ENCODE results near the gene DLG5.

Gene DLG5

DNA sequence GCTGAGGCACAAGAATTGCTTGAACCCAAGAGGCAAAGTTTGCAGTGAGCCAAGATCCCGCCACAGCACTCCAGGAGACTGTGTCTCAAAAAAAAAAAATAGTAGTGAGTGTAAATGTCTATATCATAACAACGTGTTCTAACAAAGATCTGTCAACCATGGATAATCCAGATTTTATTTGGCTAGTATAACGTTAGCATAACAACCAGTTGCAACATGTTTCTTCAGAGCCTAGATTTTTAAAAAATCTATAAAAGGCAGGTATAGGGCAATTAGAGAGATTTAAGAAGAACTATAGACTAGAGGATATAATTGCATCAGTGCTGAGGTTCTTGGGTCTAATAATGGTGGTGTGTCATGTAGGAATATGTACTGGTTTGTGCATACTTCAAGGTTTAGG lies 30.5 kb downstream of the DLG5 start:
- H3K36me3 ChIP-seq (ENCODE audit: insufficient read depth, low read length): no peaks in the 10 kb centered on the region; the same call in 1 of the 2 replicates
- no peak overlapping the region for H3K9ac ChIP-seq (ENCODE audit: low read depth, low read length)
- H3K4me1 ChIP-seq (ENCODE audit: insufficient read depth, low read length): peaks cover 26% of the 10 kb centered on the region
- H3K27ac ChIP-seq (ENCODE audit: low read length): no peak overlapping the region
- TF ChIP-seq EZH2 (IDR thresholded peaks at IDR 0.05; ENCODE audit: borderline replicate concordance, low read depth, low read length, severe bottlenecking) (no peak), CTCF (IDR thresholded peaks at IDR 0.05; ENCODE audit: borderline replicate concordance, extremely low read depth, low read length, poor library complexity, severe bottlenecking) (no peak)
- DNase-seq (no peak), ATAC-seq (ENCODE audit: insufficient read depth, low read depth) (no peak)
- no peak overlapping the region for H3K4me3 ChIP-seq (ENCODE audit: low read depth in 1 of 2, low read length in 2 of 2)
- H3K79me2 ChIP-seq (ENCODE audit: insufficient read depth, low read length): peaks cover 16% of the 10 kb centered on the region
- H2AFZ ChIP-seq (ENCODE audit: low read depth, low read length): no peak overlapping the region
- peaks cover 58% of the 10 kb centered on the region for H4K20me1 ChIP-seq (ENCODE audit: insufficient read depth, low read length)
- no peaks in the 10 kb centered on the region for H3K9me3 ChIP-seq (ENCODE audit: insufficient read depth, low read length, severe bottlenecking)
- no peak overlapping the region for H3K4me2 ChIP-seq (ENCODE audit: insufficient read depth, low read length)
- no peaks in the 10 kb centered on the region for H3K27me3 ChIP-seq (ENCODE audit: insufficient read depth, low read length, poor library complexity)

DNA sequence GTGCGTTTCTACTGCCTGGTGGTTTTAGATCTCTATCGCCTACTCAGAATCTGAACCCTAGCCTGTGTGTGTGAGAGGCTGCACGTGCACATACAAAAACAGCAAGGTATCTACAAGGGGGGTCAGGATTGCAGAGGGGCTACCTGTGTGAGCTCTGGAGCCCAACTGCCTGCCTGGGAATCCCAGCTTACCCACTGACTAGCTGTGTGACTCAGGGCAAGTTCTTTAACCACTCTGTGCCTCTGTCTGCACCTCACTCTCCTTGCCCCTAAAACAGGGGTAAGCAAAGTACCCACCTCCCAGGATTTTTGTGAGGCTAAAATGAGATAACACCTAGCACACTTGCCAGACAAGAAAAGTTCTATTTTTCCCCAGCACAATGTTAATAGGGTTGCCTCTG lies 32.5 kb downstream of the DLG5 start:
- Histone ChIP-seq H3K9ac (ENCODE audit: low read depth, low read length) (no peak overlapping the region), H3K27me3 (ENCODE audit: insufficient read depth, low read length, poor library complexity) (no peaks in the 10 kb centered on the region), H3K79me2 (ENCODE audit: insufficient read depth, low read length) (peaks cover 17% of the 10 kb centered on the region), H4K20me1 (ENCODE audit: insufficient read depth, low read length) (peaks cover 66% of the 10 kb centered on the region), H3K4me1 (ENCODE audit: insufficient read depth, low read length) (peaks cover 14% of the 10 kb centered on the region), H3K4me3 (ENCODE audit: low read depth in 1 of 2, low read length in 2 of 2) (no peak overlapping the region), H3K27ac (ENCODE audit: low read length) (no peak overlapping the region), H3K4me2 (ENCODE audit: insufficient read depth, low read length) (no peak overlapping the region), H2AFZ (ENCODE audit: low read depth, low read length) (no peak overlapping the region), H3K36me3 (ENCODE audit: insufficient read depth, low read length) (no peaks in the 10 kb centered on the region; the same call in 1 of the 2 replicates), H3K9me3 (ENCODE audit: insufficient read depth, low read length, severe bottlenecking) (no peaks in the 10 kb centered on the region)
- DNase-seq: no peak
- ATAC-seq (ENCODE audit: insufficient read depth, low read depth): no peak
- no peak for TF ChIP-seq EZH2 (IDR thresholded peaks at IDR 0.05; ENCODE audit: borderline replicate concordance, low read depth, low read length, severe bottlenecking)
- no peak for TF ChIP-seq CTCF (IDR thresholded peaks at IDR 0.05; ENCODE audit: borderline replicate concordance, extremely low read depth, low read length, poor library complexity, severe bottlenecking)

- ATAC-seq (ENCODE audit: insufficient read depth, low read depth): no peak
- peaks cover 64% of the 10 kb centered on the region for H4K20me1 ChIP-seq (ENCODE audit: insufficient read depth, low read length)
Measured at GRCh38 chr10:77893386-77893785, 33.2 kb downstream of the DLG5 start.

More at GRCh38 chr10:77893386-77893785, 33.2 kb downstream of the DLG5 start:
- H3K27me3 ChIP-seq (ENCODE audit: insufficient read depth, low read length, poor library complexity): no peaks in the 10 kb centered on the region
- DNase-seq: no peak
- H3K9me3 ChIP-seq (ENCODE audit: insufficient read depth, low read length, severe bottlenecking): no peaks in the 10 kb centered on the region
- TF ChIP-seq EZH2 (IDR thresholded peaks at IDR 0.05; ENCODE audit: borderline replicate concordance, low read depth, low read length, severe bottlenecking) (no peak), CTCF (IDR thresholded peaks at IDR 0.05; ENCODE audit: borderline replicate concordance, extremely low read depth, low read length, poor library complexity, severe bottlenecking) (no peak)
- H3K4me3 ChIP-seq (ENCODE audit: low read depth in 1 of 2, low read length in 2 of 2): no peak overlapping the region
- no peak overlapping the region for H3K9ac ChIP-seq (ENCODE audit: low read depth, low read length)
- H3K27ac ChIP-seq (ENCODE audit: low read length): no peak overlapping the region
- peaks cover 17% of the 10 kb centered on the region for H3K79me2 ChIP-seq (ENCODE audit: insufficient read depth, low read length)
- no peaks in the 10 kb centered on the region; the same call in 1 of the 2 replicates for H3K36me3 ChIP-seq (ENCODE audit: insufficient read depth, low read length)
- no peak overlapping the region for H3K4me2 ChIP-seq (ENCODE audit: insufficient read depth, low read length)
- H3K4me1 ChIP-seq (ENCODE audit: insufficient read depth, low read length): peaks cover 7% of the 10 kb centered on the region
- H2AFZ ChIP-seq (ENCODE audit: low read depth, low read length): no peak overlapping the region
